AG04450 (cell line): ENCODE measurements around the gene MAML3. TPM values are rescaled to one million over a fixed set of nuclear protein-coding genes. Genes with fewer than 3 reads are reported as not detected.

Source experiments
- CTCF ChIA-PET: fragments of 300-600, 350-600 bp; formaldehyde crosslinking; extraction: SDS; loops from one replicate; lab custom pipeline; 2022; ENCODE audit warnings: antibody characterized with exemption, inconsistent platforms; lab: Charles Lee
- POLR2A ChIA-PET: fragments of 350-600 bp; formaldehyde crosslinking; extraction: SDS; loops from one replicate; lab custom pipeline; 2021; ENCODE audit warnings: antibody characterized with exemption, inconsistent platforms; lab: Yijun Ruan, JAX
- DNase-seq: peaks from one replicate; pipeline ENCODE4 v3.0.0-alpha.2; 2011; ENCODE audit warnings: low read depth, low spot score
- H3K27ac ChIP-seq: one replicate; pipeline ENCODE4 v1.5.1; 2012; ENCODE audit warnings: low read depth, low read length, control low read depth
- H3K27me3 ChIP-seq: one replicate; pipeline ENCODE4 v1.6.0; 2012; ENCODE audit warnings: low read length; ENCODE audit not compliant: control insufficient read depth, insufficient read depth
- H3K4me3 ChIP-seq: 2 replicates; pipeline ENCODE4 v1.5.1; 2011; ENCODE audit warnings: mild to moderate bottlenecking, low read depth, low read length, control low read depth
- H3K9me3 ChIP-seq: 2 replicates; pipeline ENCODE4 v1.5.1; 2012; ENCODE audit warnings: low read length; ENCODE audit not compliant: control insufficient read depth, insufficient read depth
- polyA plus RNA-seq: library from polyadenylated mRNA; depleted of rRNA; stranded (reverse); fragments of >200 nt; gene quantifications from 2 replicates; pipeline ENCODE4 v1.2.3, GENCODE V29; 2011
- TF ChIP-seq, protein P1 (sequence below): IDR thresholded peaks from 2 replicates; pipeline ENCODE4 v1.5.1; 2011; ENCODE audit warnings: low read depth, low read length, control low read depth, inconsistent platforms

Gene MAML3
- polyA plus RNA-seq, 1 experiment, result 4.1 TPM

DNA sequence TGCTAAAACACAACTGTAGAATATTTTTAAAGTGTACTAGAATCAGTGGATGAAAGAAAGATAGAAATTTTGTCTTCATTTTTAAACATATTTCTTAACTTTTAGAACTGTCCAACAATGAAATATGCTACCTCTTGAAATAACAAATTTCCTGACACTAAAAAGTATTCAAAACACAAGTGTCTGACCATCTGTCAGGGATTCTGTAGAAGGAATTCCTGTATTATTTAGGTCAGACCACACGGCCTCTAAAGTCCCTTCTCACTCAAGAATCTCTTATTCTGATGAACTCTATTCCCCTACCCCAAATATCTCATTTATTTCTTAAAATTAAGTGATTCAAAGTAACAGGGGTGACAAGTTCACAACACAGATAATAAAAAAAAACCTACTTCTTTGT is 99.1 kb downstream of the MAML3 start:
- Histone ChIP-seq H3K9me3 (no peaks in the 10 kb centered on the region), H3K27ac (no peak overlapping the region), H3K27me3 (no peaks in the 10 kb centered on the region), H3K4me3 (no peak overlapping the region)
- TF ChIP-seq, protein P1, sequence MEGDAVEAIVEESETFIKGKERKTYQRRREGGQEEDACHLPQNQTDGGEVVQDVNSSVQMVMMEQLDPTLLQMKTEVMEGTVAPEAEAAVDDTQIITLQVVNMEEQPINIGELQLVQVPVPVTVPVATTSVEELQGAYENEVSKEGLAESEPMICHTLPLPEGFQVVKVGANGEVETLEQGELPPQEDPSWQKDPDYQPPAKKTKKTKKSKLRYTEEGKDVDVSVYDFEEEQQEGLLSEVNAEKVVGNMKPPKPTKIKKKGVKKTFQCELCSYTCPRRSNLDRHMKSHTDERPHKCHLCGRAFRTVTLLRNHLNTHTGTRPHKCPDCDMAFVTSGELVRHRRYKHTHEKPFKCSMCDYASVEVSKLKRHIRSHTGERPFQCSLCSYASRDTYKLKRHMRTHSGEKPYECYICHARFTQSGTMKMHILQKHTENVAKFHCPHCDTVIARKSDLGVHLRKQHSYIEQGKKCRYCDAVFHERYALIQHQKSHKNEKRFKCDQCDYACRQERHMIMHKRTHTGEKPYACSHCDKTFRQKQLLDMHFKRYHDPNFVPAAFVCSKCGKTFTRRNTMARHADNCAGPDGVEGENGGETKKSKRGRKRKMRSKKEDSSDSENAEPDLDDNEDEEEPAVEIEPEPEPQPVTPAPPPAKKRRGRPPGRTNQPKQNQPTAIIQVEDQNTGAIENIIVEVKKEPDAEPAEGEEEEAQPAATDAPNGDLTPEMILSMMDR, result no peak
- CTCF ChIA-PET, result interaction anchor here (0.6 to 1.0 kb wide), 2 partner anchors 45 to 77 kb away, joined by 3 read pairs; no protein-coding TSS in a partner anchor
- POLR2A ChIA-PET, result interaction anchor here (0.7 kb wide), 1 partner anchor 957 kb away, joined by 7 read pairs; no protein-coding TSS in a partner anchor
- no peak for DNase-seq

DNA sequence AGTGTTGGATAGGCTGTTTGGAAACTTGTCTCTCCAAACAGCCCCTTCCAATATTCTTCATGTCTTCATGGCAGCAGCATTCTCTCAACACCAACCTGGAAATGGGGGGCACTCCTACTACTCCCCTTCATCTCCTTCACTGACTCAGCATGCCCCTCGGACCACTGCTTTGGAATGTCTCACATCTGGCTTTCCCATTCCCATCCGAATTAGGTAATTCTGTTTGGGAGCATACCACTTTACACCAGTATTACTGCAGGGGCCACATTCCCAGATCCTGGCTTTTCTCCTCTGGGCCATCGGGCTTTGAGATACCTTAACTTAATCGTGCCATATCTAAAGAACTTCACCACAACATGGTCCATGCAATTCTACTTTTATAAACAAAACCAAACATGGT is 100.8 kb downstream of the MAML3 start:
- POLR2A ChIA-PET, result no interaction called here

DNA sequence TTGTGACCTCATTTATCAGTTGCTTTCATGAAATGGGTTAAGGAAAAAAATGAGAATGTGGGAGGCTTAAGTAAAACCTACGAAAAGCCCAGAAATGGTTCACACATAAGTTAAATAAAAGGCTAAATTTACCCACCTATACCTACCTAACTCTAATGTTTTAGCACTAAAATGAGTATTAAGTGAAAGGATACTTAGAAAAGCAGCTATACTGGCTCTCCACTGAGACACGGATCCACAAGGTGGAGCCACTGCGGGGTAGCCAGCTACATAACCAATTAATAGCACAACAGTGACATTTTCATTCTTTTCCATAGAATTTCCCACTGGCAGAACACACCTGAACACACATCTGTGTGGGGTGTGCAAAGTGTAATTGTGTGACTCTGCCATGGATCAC is 101.9 kb downstream of the MAML3 start:
- no peak for DNase-seq
- TF ChIP-seq, protein P1, result peak; percentile 64
- Histone ChIP-seq H3K9me3 (no peaks in the 10 kb centered on the region), H3K27me3 (no peaks in the 10 kb centered on the region), H3K27ac (no peak overlapping the region), H3K4me3 (no peak overlapping the region)
- ChIA-PET POLR2A (interaction anchor here (1.2 kb wide), 1 partner anchor 9 kb away, joined by 4 read pairs; no protein-coding TSS in a partner anchor), CTCF (interaction anchor here (0.6 to 1.6 kb wide), 4 partner anchors 202 to 522 kb away, joined by 3 to 4 read pairs (median 3); no protein-coding TSS in a partner anchor)

More for the DNA sequence above, 100.8 kb downstream of the MAML3 start:
- CTCF ChIA-PET, result interaction anchor here (0.6 to 1.6 kb wide), 2 partner anchors 201 to 308 kb away, joined by 3 to 4 read pairs; no protein-coding TSS in a partner anchor
- Histone ChIP-seq H3K27me3 (no peaks in the 10 kb centered on the region), H3K4me3 (no peak overlapping the region), H3K27ac (no peak overlapping the region), H3K9me3 (no peaks in the 10 kb centered on the region)
- no peak for DNase-seq
- TF ChIP-seq, protein P1, result no peak

DNA sequence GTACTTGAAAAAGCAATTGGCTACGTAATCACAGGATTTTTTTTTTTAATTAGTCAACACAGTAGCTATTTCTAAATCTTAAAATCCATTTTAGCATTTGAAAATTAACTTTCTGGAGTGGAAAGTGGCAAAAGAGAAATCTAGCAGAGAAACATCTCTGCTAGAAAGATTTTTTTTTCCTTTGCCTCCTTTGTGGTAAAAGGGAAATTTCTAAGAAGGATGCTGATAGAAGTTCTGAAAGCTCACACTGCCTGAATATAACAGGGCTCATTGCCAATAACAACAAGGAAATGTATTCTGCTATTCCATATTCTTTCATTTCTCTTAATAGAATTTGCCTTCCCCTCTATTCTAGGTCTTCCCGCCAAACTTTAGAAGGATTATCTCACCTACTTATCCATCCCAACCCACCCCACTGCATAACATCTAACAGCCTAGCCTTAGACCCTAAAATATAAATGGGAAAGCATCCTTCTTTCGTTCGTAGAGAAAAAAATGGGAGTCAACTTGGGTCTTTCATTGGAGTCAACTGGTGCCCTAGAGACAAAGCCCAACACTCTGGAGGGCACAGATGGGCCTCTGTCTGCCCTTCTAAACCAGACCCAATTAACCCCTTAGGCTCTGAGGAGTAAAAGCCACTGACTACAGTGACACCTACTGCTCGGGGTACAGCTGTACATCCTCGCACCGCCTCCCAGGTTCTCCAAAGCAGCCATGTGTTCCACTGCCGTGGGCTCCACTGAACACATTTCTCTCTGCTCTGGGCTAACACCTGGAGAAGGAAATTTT is 103.9 kb downstream of the MAML3 start:
- H3K27me3 ChIP-seq, result no peaks in the 10 kb centered on the region
- no peak overlapping the region for H3K27ac ChIP-seq
- POLR2A ChIA-PET, result interaction anchor here (1.2 kb wide), 1 partner anchor 136 kb away, joined by 3 read pairs; no protein-coding TSS in a partner anchor
- CTCF ChIA-PET, result interaction anchor here (0.9 to 1.8 kb wide), 7 partner anchors 10 to 393 kb away, joined by 3 to 7 read pairs (median 4); no protein-coding TSS in a partner anchor
- H3K4me3 ChIP-seq, result no peak overlapping the region
- no peaks in the 10 kb centered on the region for H3K9me3 ChIP-seq
- no peak for DNase-seq
- TF ChIP-seq, protein P1, result peak; percentile 33; the same call in 1 of the 2 replicates
